OCI-LY1 (cell line): ENCODE data around the gene ABLIM2.

Source experiments
- H2AFZ ChIP-seq: fragments of 200-600 bp; sonication (generic), shearing (Covaris generic); 2 replicates; pipeline ENCODE4 v1.6.0; 2014; ENCODE audit warnings: antibody characterized with exemption, mild to moderate bottlenecking, low read length
- H3F3A ChIP-seq: fragments of 200-600 bp; sonication (generic), shearing (Covaris generic); 2 replicates; pipeline ENCODE4 v1.6.0; 2014; ENCODE audit warnings: mild to moderate bottlenecking, antibody characterized with exemption, low read length, moderate library complexity; ENCODE audit not compliant: insufficient read depth
- H3K27ac ChIP-seq: fragments of 200-600 bp; sonication (generic); 2 replicates; pipeline ENCODE4 v1.5.1; 2014; ENCODE audit warnings: low read length, mixed run types, mild to moderate bottlenecking, low read depth; ENCODE audit not compliant: poor library complexity, severe bottlenecking
- H3K27me3 ChIP-seq: fragments of 200-600 bp; sonication (generic); 2 replicates; pipeline ENCODE4 v1.6.0; 2014; ENCODE audit warnings: antibody characterized with exemption, mild to moderate bottlenecking, low read length, moderate library complexity; ENCODE audit not compliant: insufficient read depth
- H3K36me3 ChIP-seq: fragments of 200-600 bp; sonication (generic); 2 replicates; pipeline ENCODE4 v1.6.1; 2014; ENCODE audit warnings: mild to moderate bottlenecking, antibody characterized with exemption, low read length, moderate library complexity, mixed read lengths; ENCODE audit not compliant: insufficient read depth
- H3K4me1 ChIP-seq: fragments of 200-600 bp; sonication (generic); 2 replicates; pipeline ENCODE4 v1.5.1; 2014; ENCODE audit warnings: mild to moderate bottlenecking, low read length, moderate library complexity; ENCODE audit not compliant: insufficient read depth, severe bottlenecking
- H3K4me2 ChIP-seq: fragments of 200-600 bp; sonication (generic), shearing (Covaris generic); 2 replicates; pipeline ENCODE4 v1.6.1; 2014; ENCODE audit warnings: low read length
- H3K4me3 ChIP-seq: fragments of 200-600 bp; sonication (generic); 2 replicates; pipeline ENCODE4 v1.5.1; 2014; ENCODE audit warnings: low read length, low read depth, mild to moderate bottlenecking, mixed read lengths; ENCODE audit not compliant: poor library complexity, severe bottlenecking
- H3K79me2 ChIP-seq: fragments of 200-600 bp; shearing (Covaris generic); 2 replicates; pipeline ENCODE4 v1.6.1; 2016; ENCODE audit warnings: mixed run types, low read length, mixed read lengths; ENCODE audit not compliant: insufficient read depth
- H3K9ac ChIP-seq: fragments of 200-600 bp; sonication (generic), shearing (Covaris generic); 2 replicates; pipeline ENCODE4 v1.6.1; 2014; ENCODE audit warnings: mild to moderate bottlenecking, low read length, mixed read lengths
- H3K9me2 ChIP-seq: fragments of 200-600 bp; sonication (generic), shearing (Covaris generic); 2 replicates; pipeline ENCODE4 v1.6.1; 2014; ENCODE audit warnings: low read depth, mild to moderate bottlenecking, low read length, mixed read lengths
- H3K9me3 ChIP-seq: fragments of 200-600 bp; shearing (Covaris generic); 2 replicates; pipeline ENCODE4 v1.6.1; 2014; ENCODE audit warnings: low read length, mixed read lengths
- H4K20me1 ChIP-seq: fragments of 200-600 bp; sonication (generic), shearing (Covaris generic); 2 replicates; pipeline ENCODE4 v1.6.0; 2016; ENCODE audit warnings: mild to moderate bottlenecking, low read length; ENCODE audit not compliant: insufficient read depth
- CTCF ChIP-seq: fragments of 200-600 bp; sonication (generic), shearing (Covaris generic); IDR thresholded peaks from 2 replicates; pipeline ENCODE4 v1.5.1; 2017; ENCODE audit warnings: mild to moderate bottlenecking, antibody characterized with exemption, low read length, moderate library complexity, mixed read lengths
- EZH2 ChIP-seq: fragments of 200-600 bp; sonication (generic), shearing (Covaris generic); IDR thresholded peaks from 2 replicates; pipeline ENCODE4 v1.8.0; 2017; ENCODE audit warnings: borderline replicate concordance, mixed run types, mild to moderate bottlenecking, antibody characterized with exemption, low read length, moderate library complexity, mixed read lengths

The ABLIM2 gene

DNA sequence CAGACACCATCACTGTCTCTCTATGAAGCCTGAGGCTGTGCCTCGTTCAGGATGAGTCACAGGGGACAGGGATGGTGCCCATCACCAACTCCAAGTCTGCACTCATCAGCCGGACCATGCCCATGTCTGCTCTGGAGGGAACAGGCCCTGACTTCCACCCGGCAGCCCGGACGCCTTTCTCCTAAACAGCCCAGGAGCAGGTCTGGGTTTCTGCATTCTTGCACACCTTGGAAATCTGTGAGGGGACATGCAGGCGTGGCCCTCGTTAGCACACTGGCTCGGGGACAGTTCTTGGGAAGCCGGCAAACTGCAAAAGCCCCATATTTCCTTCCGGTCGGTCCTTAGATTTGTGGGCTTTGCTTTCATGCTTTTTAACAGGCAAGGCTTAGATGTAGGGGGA, 151.0 kb downstream of the ABLIM2 start:
- Histone ChIP-seq H3K36me3 (no peaks in the 10 kb centered on the region; the same call in 1 of the 2 replicates), H3K4me1 (no peaks in the 10 kb centered on the region), H3K27ac (no peak overlapping the region), H3K9ac (no peak overlapping the region), H3K9me3 (no peaks in the 10 kb centered on the region), H3K9me2 (no peaks in the 10 kb centered on the region), H3K4me2 (no peak overlapping the region), H3K27me3 (no peaks in the 10 kb centered on the region), H2AFZ (no peak overlapping the region), H3F3A (no peaks in the 10 kb centered on the region), H3K79me2 (no peaks in the 10 kb centered on the region), H3K4me3 (no peak overlapping the region), H4K20me1 (no peaks in the 10 kb centered on the region)
- no peak for TF ChIP-seq CTCF
- TF ChIP-seq EZH2 = no peak

GRCh38 chr4:8006471-8006870, 152.1 kb downstream of the ABLIM2 start:
- TF ChIP-seq EZH2 (no peak), CTCF (no peak)

DNA sequence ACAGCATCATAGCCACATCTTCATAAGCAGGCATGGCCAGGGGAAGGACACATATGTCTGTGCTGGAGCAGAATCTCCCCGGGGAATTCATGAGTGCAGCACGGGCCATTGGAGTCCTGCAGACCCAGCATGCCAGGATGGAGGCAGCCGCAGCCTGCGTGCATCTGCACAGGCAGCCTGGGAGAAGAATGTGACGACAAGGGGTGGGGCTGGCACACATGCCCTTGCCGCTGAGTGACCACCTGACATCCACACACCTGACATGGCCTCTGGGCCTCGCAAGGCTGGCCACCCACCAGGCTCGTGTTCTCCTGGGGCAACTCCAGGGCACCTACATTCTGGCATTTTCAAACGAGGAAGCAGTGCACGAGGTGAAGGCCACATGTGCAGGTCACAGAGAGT, 152.8 kb downstream of the ABLIM2 start:
- no peaks in the 10 kb centered on the region for H3K27me3 ChIP-seq
- no peaks in the 10 kb centered on the region for H3K79me2 ChIP-seq
- H3K9ac ChIP-seq = no peak overlapping the region
- no peak overlapping the region for H3K4me3 ChIP-seq
- H3K27ac ChIP-seq = no peak overlapping the region
- H3K9me3 ChIP-seq = no peaks in the 10 kb centered on the region
- no peaks in the 10 kb centered on the region for H3K4me1 ChIP-seq
- no peak overlapping the region for H2AFZ ChIP-seq
- no peak for TF ChIP-seq CTCF
- H3K36me3 ChIP-seq = no peaks in the 10 kb centered on the region; the same call in 1 of the 2 replicates
- H4K20me1 ChIP-seq = no peaks in the 10 kb centered on the region
- no peaks in the 10 kb centered on the region for H3F3A ChIP-seq
- no peak overlapping the region for H3K4me2 ChIP-seq
- no peaks in the 10 kb centered on the region for H3K9me2 ChIP-seq

More at GRCh38 chr4:8006471-8006870, 152.1 kb downstream of the ABLIM2 start:
- no peak overlapping the region for H3K4me3 ChIP-seq
- H4K20me1 ChIP-seq = no peaks in the 10 kb centered on the region
- no peaks in the 10 kb centered on the region; the same call in 1 of the 2 replicates for H3K36me3 ChIP-seq
- H2AFZ ChIP-seq = no peak overlapping the region
- H3K9me3 ChIP-seq = no peaks in the 10 kb centered on the region
- H3K9me2 ChIP-seq = no peaks in the 10 kb centered on the region
- no peaks in the 10 kb centered on the region for H3K79me2 ChIP-seq
- H3K4me1 ChIP-seq = no peaks in the 10 kb centered on the region
- H3K27ac ChIP-seq = no peak overlapping the region
- H3F3A ChIP-seq = no peaks in the 10 kb centered on the region
- no peak overlapping the region for H3K4me2 ChIP-seq
- H3K27me3 ChIP-seq = no peaks in the 10 kb centered on the region
- H3K9ac ChIP-seq = no peak overlapping the region
